ENCODE data around the gene LAPTM5. TPM values are rescaled to one million over a fixed set of nuclear protein-coding genes. Genes with fewer than 3 reads are reported as not detected.

The LAPTM5 gene
- total RNA-seq, 1 experiment from 2014 or later = not detected

DNA sequence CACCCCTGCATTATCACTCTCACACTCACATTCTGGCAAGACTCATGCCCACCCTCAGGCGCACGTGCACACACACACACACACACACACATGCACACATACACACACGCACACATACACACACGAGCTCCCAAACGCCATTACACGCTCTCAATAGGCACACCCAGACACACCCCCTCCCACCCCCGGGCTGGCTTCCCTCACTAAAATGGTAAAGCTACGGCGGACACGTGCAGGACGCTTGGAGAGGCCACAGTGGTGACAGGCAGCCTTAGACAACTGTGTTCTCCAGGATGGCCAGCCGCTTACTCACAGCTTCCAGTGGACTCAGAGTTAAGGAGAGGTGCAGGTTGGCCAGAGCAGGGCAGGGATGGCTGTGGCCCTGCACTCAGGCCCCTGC lies 44.3 kb downstream of the LAPTM5 start:
- Mint-ChIP-seq H3K27me3 (ENCODE audit: unreplicated experiment) (no peaks in the 10 kb centered on the region), H3K4me3 (ENCODE audit: low read depth, unreplicated experiment) (no peak overlapping the region), H3K36me3 (ENCODE audit: insufficient read depth, unreplicated experiment) (peaks cover 7% of the 10 kb centered on the region), H3K9me3 (ENCODE audit: low read depth, unreplicated experiment) (no peaks in the 10 kb centered on the region), H3K4me1 (ENCODE audit: low read depth, unreplicated experiment) (no peaks in the 10 kb centered on the region), H3K27ac (ENCODE audit: unreplicated experiment) (no peak overlapping the region)
- no peak for TF ChIP-seq CTCF (IDR thresholded peaks at IDR 0.05; ENCODE audit: unreplicated experiment)
- CTCF ChIA-PET = interaction anchor here (0.5 kb wide), 1 partner anchor 1319 kb away, joined by 5 read pairs; no protein-coding TSS in a partner anchor
- DNase-seq = no peak
- BruUV-seq (replicated peaks) = no TSS peak
- intact Hi-C loops (cut with micrococcal nuclease; ENCODE audit: unreplicated experiment) = no loop called here

- intact Hi-C loops (cut with micrococcal nuclease; ENCODE audit: unreplicated experiment) = no loop called here
- Mint-ChIP-seq H3K4me1 (ENCODE audit: low read depth, unreplicated experiment) (no peaks in the 10 kb centered on the region), H3K36me3 (ENCODE audit: insufficient read depth, unreplicated experiment) (peaks cover under 1% of the 10 kb centered on the region), H3K9me3 (ENCODE audit: low read depth, unreplicated experiment) (no peaks in the 10 kb centered on the region), H3K4me3 (ENCODE audit: low read depth, unreplicated experiment) (no peak overlapping the region), H3K27me3 (ENCODE audit: unreplicated experiment) (no peaks in the 10 kb centered on the region), H3K27ac (ENCODE audit: unreplicated experiment) (no peak overlapping the region)
- DNase-seq = no peak
- BruUV-seq (replicated peaks) = no TSS peak
- TF ChIP-seq CTCF (IDR thresholded peaks at IDR 0.05; ENCODE audit: unreplicated experiment) = no peak
- CTCF ChIA-PET = no interaction called here
Measured at GRCh38 chr1:30712583-30712982, 45.0 kb downstream of the LAPTM5 start.

DNA sequence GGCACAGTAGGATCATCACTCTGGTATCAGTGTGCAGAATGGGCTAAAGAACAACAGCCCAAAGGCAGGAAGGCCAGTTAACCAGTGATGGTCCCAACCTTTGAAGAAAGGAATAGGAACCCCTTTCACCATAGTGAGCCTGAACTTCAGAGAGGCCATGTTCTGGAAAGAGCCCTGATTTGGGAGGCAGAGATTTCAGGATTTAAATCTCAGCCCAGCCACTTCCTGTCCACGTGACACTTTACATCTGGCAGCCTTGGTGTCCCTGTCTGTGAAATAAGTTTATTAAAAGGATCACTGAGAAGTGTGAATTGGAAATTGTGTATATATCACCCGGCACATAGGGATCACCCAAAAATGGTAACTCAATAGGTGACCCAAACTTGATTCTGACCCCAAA lies 47.2 kb downstream of the LAPTM5 start:
- CTCF ChIA-PET = no interaction called here
- TF ChIP-seq CTCF (IDR thresholded peaks at IDR 0.05; ENCODE audit: unreplicated experiment) = no peak
- Mint-ChIP-seq H3K4me1 (ENCODE audit: low read depth, unreplicated experiment) (no peaks in the 10 kb centered on the region), H3K4me3 (ENCODE audit: low read depth, unreplicated experiment) (no peak overlapping the region), H3K27me3 (ENCODE audit: unreplicated experiment) (no peaks in the 10 kb centered on the region), H3K36me3 (ENCODE audit: insufficient read depth, unreplicated experiment) (no peaks in the 10 kb centered on the region), H3K9me3 (ENCODE audit: low read depth, unreplicated experiment) (no peaks in the 10 kb centered on the region), H3K27ac (ENCODE audit: unreplicated experiment) (no peak overlapping the region)
- DNase-seq = no peak
- intact Hi-C loops (cut with micrococcal nuclease; ENCODE audit: unreplicated experiment) = no loop called here
- BruUV-seq (replicated peaks) = no TSS peak

DNA sequence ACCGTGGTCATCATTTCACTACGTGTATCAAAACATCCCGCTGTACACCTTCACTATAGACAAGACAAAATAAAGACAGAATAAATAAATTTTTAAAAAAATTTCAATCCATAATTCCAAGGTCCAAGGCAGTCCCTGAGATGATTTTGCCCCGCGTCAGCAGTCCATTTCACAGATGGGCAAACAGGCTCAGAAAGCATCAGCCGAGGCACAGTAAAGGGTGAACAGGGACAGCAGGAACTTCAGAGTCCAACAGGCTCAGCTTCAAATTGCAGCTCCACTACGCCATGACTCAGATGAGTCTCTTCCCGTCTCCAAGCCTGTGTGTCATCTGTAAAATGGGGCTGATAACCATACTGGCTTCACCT lies 49.2 kb downstream of the LAPTM5 start:
- Mint-ChIP-seq H3K9me3 (ENCODE audit: low read depth, unreplicated experiment) (no peaks in the 10 kb centered on the region), H3K27ac (ENCODE audit: unreplicated experiment) (no peak overlapping the region), H3K4me1 (ENCODE audit: low read depth, unreplicated experiment) (no peaks in the 10 kb centered on the region), H3K36me3 (ENCODE audit: insufficient read depth, unreplicated experiment) (no peaks in the 10 kb centered on the region), H3K4me3 (ENCODE audit: low read depth, unreplicated experiment) (no peak overlapping the region), H3K27me3 (ENCODE audit: unreplicated experiment) (no peaks in the 10 kb centered on the region)
- TF ChIP-seq CTCF (IDR thresholded peaks at IDR 0.05; ENCODE audit: unreplicated experiment) = no peak
- DNase-seq = no peak
- CTCF ChIA-PET = interaction anchor here (0.6 to 1.6 kb wide), 5 partner anchors 138 to 1368 kb away, joined by 3 to 7 read pairs (median 5); no protein-coding TSS in a partner anchor
- no TSS peak for BruUV-seq (replicated peaks)
- intact Hi-C loops (cut with micrococcal nuclease; ENCODE audit: unreplicated experiment) = loop anchor here (5.0 to 10.0 kb wide), 3 partner anchors 604 to 1204 kb away; no protein-coding TSS in a partner anchor
